B cell (primary cell): ENCODE results near the gene CALHM3. TPM values are rescaled to one million over a fixed set of nuclear protein-coding genes. Genes with fewer than 3 reads are reported as not detected.

Source experiments
- ATAC-seq: fragments of 200-7000 bp; cut with Tn5 transposase; one replicate; pipeline ENCODE4 v1.10.0; 2021; ENCODE audit warnings: low read depth, mild to moderate bottlenecking, moderate number of reproducible peaks, moderate library complexity
- CTCF ChIA-PET: fragments of 350-600 bp; sonication (Branson Sonifier 250); formaldehyde crosslinking; loops from one replicate; lab custom pipeline; 2021; ENCODE audit warnings: antibody characterized with exemption, inconsistent platforms; lab: Charles Lee
- POLR2A ChIA-PET: fragments of 350-600 bp; sonication (Branson Sonifier 250); formaldehyde crosslinking; loops from one replicate; lab custom pipeline; 2021; ENCODE audit warnings: antibody characterized with exemption; lab: Charles Lee
- DNase-seq: peaks from one replicate; pipeline ENCODE4 v3.0.0; 2013
- H2AFZ ChIP-seq: 2 replicates; pipeline ENCODE4 v1.6.1; 2012; ENCODE audit warnings: mild to moderate bottlenecking, low read depth, low read length; ENCODE audit not compliant: insufficient read depth, poor library complexity, severe bottlenecking
- H3K27ac ChIP-seq, 2 donors: 1 replicate in 1 of 2; 2 replicates in 1 of 2; pipeline ENCODE4 v1.5.1; 2012 to 2013; ENCODE audit warnings: low read length in 2 of 2, mild to moderate bottlenecking in 2 of 2, moderate library complexity in 1 of 2
- H3K27me3 ChIP-seq, 4 experiments: fragments of 200-600 bp in 1 of 4; sonication (generic) in 1 of 4; replicated peaks in 1 of 4; 1 replicate in 2 of 4; 2 replicates in 2 of 4; pipeline versions ENCODE4 v1.6.1 to v1.7.0; 2013 to 2016; ENCODE audit warnings: low read length in 3 of 4, mild to moderate bottlenecking in 2 of 4, mixed read lengths in 1 of 4, moderate library complexity in 1 of 4; ENCODE audit not compliant: insufficient read depth in 4 of 4, control insufficient read depth in 3 of 4; ENCODE audit errors: control extremely low read depth in 1 of 4
- H3K36me3 ChIP-seq, 2 experiments: replicated peaks in 1 of 2; 1 replicate in 1 of 2; 2 replicates in 1 of 2; pipeline versions ENCODE4 v1.6.1 to v1.7.1; 2013; ENCODE audit warnings: low read length in 1 of 2; ENCODE audit not compliant: insufficient read depth in 2 of 2, control insufficient read depth in 1 of 2; ENCODE audit errors: control extremely low read depth in 1 of 2, extremely low read depth in 1 of 2
- H3K4me1 ChIP-seq, 2 donors: fragments of 200-600 bp in 1 of 2; sonication (generic) in 1 of 2; 1 replicate in 1 of 2; 2 replicates in 1 of 2; pipeline versions ENCODE4 v1.5.1 to v1.6.1; 2013 to 2017; ENCODE audit warnings: low read length in 2 of 2; ENCODE audit not compliant: control insufficient read depth in 2 of 2, insufficient read depth in 2 of 2
- H3K4me2 ChIP-seq: replicated peaks from 2 replicates; pipeline ENCODE3; 2012; ENCODE audit warnings: mild to moderate bottlenecking, low read depth, low read length; ENCODE audit not compliant: poor library complexity, severe bottlenecking
- H3K4me3 ChIP-seq, 5 experiments: fragments of 200-600 bp in 1 of 5; sonication (generic) in 1 of 5; 1 replicate in 3 of 5; 2 replicates in 2 of 5; pipeline versions ENCODE4 v1.5.1 to v1.7.0; 2011 to 2016; ENCODE audit warnings: low read length in 4 of 5, mild to moderate bottlenecking in 4 of 5, low read depth in 2 of 5, control low read depth in 1 of 5, moderate library complexity in 1 of 5; ENCODE audit not compliant: insufficient read depth in 1 of 5; ENCODE audit errors: control extremely low read depth in 1 of 5, extremely low read depth in 1 of 5
- H3K79me2 ChIP-seq: fragments of 200-600 bp; sonication (generic); one replicate; pipeline ENCODE4 v1.6.0; 2016; ENCODE audit warnings: low read length; ENCODE audit not compliant: control insufficient read depth, insufficient read depth
- H3K9ac ChIP-seq: fragments of 200-600 bp; sonication (generic); 2 replicates; pipeline ENCODE4 v1.6.1; 2017; ENCODE audit warnings: mild to moderate bottlenecking, low read length, moderate library complexity
- H3K9me3 ChIP-seq, 3 donors: one replicate each; pipeline versions ENCODE4 v1.6.1 to v1.7.1; 2013; ENCODE audit warnings: low read length in 2 of 3; ENCODE audit not compliant: control insufficient read depth in 2 of 3, insufficient read depth in 1 of 3; ENCODE audit errors: control extremely low read depth in 1 of 3
- H4K20me1 ChIP-seq: 2 replicates; pipeline ENCODE4 v1.6.0; 2012; ENCODE audit warnings: mild to moderate bottlenecking, low read length; ENCODE audit not compliant: insufficient read depth, control insufficient read depth, poor library complexity, severe bottlenecking
- H3K27ac Mint-ChIP-seq: one replicate; pipeline ENCODE4 v1.8.0; 2021; ENCODE audit warnings: mixed read lengths
- H3K27me3 Mint-ChIP-seq: one replicate; pipeline ENCODE4 v1.8.0; 2021; ENCODE audit warnings: mixed read lengths
- H3K4me1 Mint-ChIP-seq: one replicate; pipeline ENCODE4 v1.8.0; 2021; ENCODE audit warnings: mixed read lengths
- H3K4me3 Mint-ChIP-seq: one replicate; pipeline ENCODE4 v1.8.0; 2021; ENCODE audit warnings: mixed read lengths
- H3K9me3 Mint-ChIP-seq: one replicate; pipeline ENCODE4 v1.8.0; 2022; ENCODE audit warnings: mixed read lengths; ENCODE audit not compliant: insufficient read depth
- EZH2 ChIP-seq: IDR thresholded peaks from 2 replicates; pipeline ENCODE4 v1.6.1; 2012; ENCODE audit warnings: borderline replicate concordance, low read depth, mild to moderate bottlenecking, moderate library complexity, low read length; ENCODE audit not compliant: insufficient read depth, poor library complexity, severe bottlenecking
- WGBS: methylation state at CpG from one replicate; pipeline ENCODE4 v1.1.5; 2013; ENCODE audit warnings: missing lambda C conversion rate; ENCODE audit not compliant: insufficient coverage; 5-methylcytosine and 5-hydroxymethylcytosine counted together
- intact Hi-C: fragments of 100-400 bp; cut with micrococcal nuclease; formaldehyde crosslinking; loops from one replicate; pipeline ENCODE4 v1.10.0; 2022
- polyA plus RNA-seq: library from polyadenylated mRNA; depleted of rRNA; stranded (reverse); fragments of >200 nt; gene quantifications from 2 replicates; pipeline ENCODE4 v1.2.3, GENCODE V29; 2012
- total RNA-seq, 2 donors: library from RNA; stranded (reverse); fragments of 120-200 nt in 1 of 2; gene quantifications; 1 replicate in 1 of 2; 2 replicates in 1 of 2; pipeline versions ENCODE4 v1.2.3 to v1.2.4, GENCODE V29; 2013 to 2022
- TF ChIP-seq, protein P1 (sequence below): fragments of 200-600 bp; IDR thresholded peaks from one replicate; pipeline ENCODE4 v1.8.0; 2022; ENCODE audit warnings: antibody characterized with exemption, mild to moderate bottlenecking

CALHM3 gene
- total and polyA plus RNA-seq, 2 donors (not counting 1 experiment from before 2014, with no cell fraction given), result not detected

DNA sequence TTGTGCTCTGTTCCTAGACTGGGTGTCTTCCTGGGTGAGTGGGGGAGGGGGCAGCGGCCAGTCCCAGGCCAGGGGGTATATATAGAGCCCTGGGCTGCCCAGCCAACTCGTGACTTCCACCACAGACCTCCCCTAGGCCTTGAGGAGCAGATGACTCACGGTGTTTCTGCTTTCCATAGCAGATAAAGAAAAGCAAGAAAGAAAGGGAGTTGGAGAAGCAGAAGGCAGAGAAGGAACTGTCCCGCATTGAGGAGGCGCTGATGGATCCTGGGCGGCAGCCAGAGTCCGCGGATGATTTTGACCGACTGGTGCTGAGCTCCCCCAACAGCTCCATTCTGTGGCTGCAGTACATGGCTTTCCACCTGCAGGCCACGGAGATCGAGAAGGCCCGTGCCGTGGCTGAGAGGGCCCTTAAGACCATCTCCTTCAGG lies 37.0 kb downstream of the CALHM3 start:
- ChIA-PET POLR2A (no interaction called here), CTCF (interaction anchor here (0.9 to 2.0 kb wide), 3 partner anchors 35 to 43 kb away, joined by 3 to 10 read pairs (median 3); no protein-coding TSS in a partner anchor)
- DNase-seq, result no peak
- Histone ChIP-seq H3K9ac (no peak overlapping the region), H3K27me3 (no peaks in the 10 kb centered on the region), H3K4me1 (no peaks in the 10 kb centered on the region), H2AFZ (no peak overlapping the region), H3K9me3 (no peaks in the 10 kb centered on the region), H3K4me2 (no peak overlapping the region), H3K79me2 (no peaks in the 10 kb centered on the region), H3K36me3 (peaks cover 0 to 88% of the 10 kb centered on the region in 2 experiments), H3K4me3 (no peak overlapping the region), H3K27ac (no peak overlapping the region), H4K20me1 (no peaks in the 10 kb centered on the region)
- 97% methylated on average over 11 of the region's 13 CpGs for WGBS
- H3K4me1 Mint-ChIP-seq, result no peaks in the 10 kb centered on the region
- H3K27me3 Mint-ChIP-seq, result no peaks in the 10 kb centered on the region
- no peak for TF ChIP-seq EZH2
- TF ChIP-seq, protein P1, sequence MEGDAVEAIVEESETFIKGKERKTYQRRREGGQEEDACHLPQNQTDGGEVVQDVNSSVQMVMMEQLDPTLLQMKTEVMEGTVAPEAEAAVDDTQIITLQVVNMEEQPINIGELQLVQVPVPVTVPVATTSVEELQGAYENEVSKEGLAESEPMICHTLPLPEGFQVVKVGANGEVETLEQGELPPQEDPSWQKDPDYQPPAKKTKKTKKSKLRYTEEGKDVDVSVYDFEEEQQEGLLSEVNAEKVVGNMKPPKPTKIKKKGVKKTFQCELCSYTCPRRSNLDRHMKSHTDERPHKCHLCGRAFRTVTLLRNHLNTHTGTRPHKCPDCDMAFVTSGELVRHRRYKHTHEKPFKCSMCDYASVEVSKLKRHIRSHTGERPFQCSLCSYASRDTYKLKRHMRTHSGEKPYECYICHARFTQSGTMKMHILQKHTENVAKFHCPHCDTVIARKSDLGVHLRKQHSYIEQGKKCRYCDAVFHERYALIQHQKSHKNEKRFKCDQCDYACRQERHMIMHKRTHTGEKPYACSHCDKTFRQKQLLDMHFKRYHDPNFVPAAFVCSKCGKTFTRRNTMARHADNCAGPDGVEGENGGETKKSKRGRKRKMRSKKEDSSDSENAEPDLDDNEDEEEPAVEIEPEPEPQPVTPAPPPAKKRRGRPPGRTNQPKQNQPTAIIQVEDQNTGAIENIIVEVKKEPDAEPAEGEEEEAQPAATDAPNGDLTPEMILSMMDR, result no peak
- H3K4me3 Mint-ChIP-seq, result no peak overlapping the region
- intact Hi-C loops, result no loop called here
- H3K27ac Mint-ChIP-seq, result peak overlapping the region; percentile 26
- H3K9me3 Mint-ChIP-seq, result no peaks in the 10 kb centered on the region
- ATAC-seq, result no peak

DNA sequence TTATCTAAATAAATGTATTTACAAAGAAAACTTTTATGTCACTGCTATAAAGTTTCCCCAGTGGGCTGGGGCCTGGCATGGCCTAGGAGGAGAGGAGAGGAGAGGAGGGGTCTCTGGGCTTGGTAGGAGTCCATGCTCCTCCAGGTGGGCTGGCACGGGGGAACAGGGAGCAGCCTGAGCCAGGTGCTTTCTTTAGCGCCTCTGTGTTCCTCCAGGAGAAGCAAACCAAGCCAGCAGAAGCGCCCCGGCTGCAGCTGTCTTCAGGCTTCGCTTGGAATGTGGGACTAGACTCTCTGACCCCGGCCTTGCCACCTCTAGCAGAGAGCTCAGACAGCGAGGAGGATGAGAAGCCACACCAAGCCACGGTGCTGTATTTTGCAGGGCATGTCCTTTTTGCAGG lies 37.4 kb downstream of the CALHM3 start:
- ATAC-seq, result no peak
- Histone ChIP-seq H3K9me3 (no peaks in the 10 kb centered on the region), H3K4me3 (no peak overlapping the region), H3K36me3 (peaks cover 0 to 92% of the 10 kb centered on the region in 2 experiments), H3K4me2 (no peak overlapping the region), H2AFZ (no peak overlapping the region), H3K27ac (no peak overlapping the region), H3K27me3 (no peaks in the 10 kb centered on the region), H3K79me2 (no peaks in the 10 kb centered on the region), H4K20me1 (no peaks in the 10 kb centered on the region), H3K9ac (no peak overlapping the region), H3K4me1 (no peaks in the 10 kb centered on the region)
- ChIA-PET POLR2A (no interaction called here), CTCF (interaction anchor here (1.0 to 2.0 kb wide), 3 partner anchors 11 to 44 kb away, joined by 3 to 10 read pairs (median 4); no protein-coding TSS in a partner anchor)
- Mint-ChIP-seq H3K27ac (peak overlapping the region; percentile 26), H3K4me3 (no peak overlapping the region), H3K9me3 (no peaks in the 10 kb centered on the region), H3K4me1 (no peaks in the 10 kb centered on the region), H3K27me3 (no peaks in the 10 kb centered on the region)
- no peak for TF ChIP-seq EZH2
- TF ChIP-seq, protein P1, result no peak
- intact Hi-C loops, result no loop called here
- WGBS, result 97% methylated on average over 8 of the region's 8 CpGs
- DNase-seq, result no peak
